Stimulated activated naive CD8-positive, alpha-beta T cell treated with anti-CD3 and anti-CD28 coated beads, Interleukin-15, amount 100 ng/mL, for 72 hours (primary cell): ENCODE measurements around the gene CDK6.

Experiments used
- ATAC-seq: fragments of 150-1000 bp; cut with Tn5 transposase; 2 replicates; pipeline ENCODE4 v1.10.0; 2021; ENCODE audit warnings: mild to moderate bottlenecking, moderate library complexity
- DNase-seq, 2 donors: peaks; one replicate each; pipeline ENCODE4 v3.0.0; 2021 to 2022
- H3K27ac Mint-ChIP-seq, 2 donors: one replicate each; pipeline ENCODE4 v1.8.0; 2022; ENCODE audit warnings: mild to moderate bottlenecking in 2 of 2, mixed read lengths in 2 of 2, moderate library complexity in 2 of 2
- H3K27me3 Mint-ChIP-seq: one replicate; pipeline ENCODE4 v1.8.0; 2022; ENCODE audit warnings: mixed read lengths
- H3K4me1 Mint-ChIP-seq: one replicate; pipeline ENCODE4 v1.8.0; 2022; ENCODE audit warnings: mild to moderate bottlenecking, mixed read lengths
- H3K4me3 Mint-ChIP-seq, 2 donors: one replicate each; pipeline ENCODE4 v1.8.0; 2022; ENCODE audit warnings: mild to moderate bottlenecking in 2 of 2, mixed read lengths in 2 of 2, moderate library complexity in 1 of 2
- H3K9me3 Mint-ChIP-seq, 2 donors: one replicate each; pipeline ENCODE4 v1.8.0; 2022; ENCODE audit warnings: mixed read lengths in 2 of 2

The CDK6 gene

DNA sequence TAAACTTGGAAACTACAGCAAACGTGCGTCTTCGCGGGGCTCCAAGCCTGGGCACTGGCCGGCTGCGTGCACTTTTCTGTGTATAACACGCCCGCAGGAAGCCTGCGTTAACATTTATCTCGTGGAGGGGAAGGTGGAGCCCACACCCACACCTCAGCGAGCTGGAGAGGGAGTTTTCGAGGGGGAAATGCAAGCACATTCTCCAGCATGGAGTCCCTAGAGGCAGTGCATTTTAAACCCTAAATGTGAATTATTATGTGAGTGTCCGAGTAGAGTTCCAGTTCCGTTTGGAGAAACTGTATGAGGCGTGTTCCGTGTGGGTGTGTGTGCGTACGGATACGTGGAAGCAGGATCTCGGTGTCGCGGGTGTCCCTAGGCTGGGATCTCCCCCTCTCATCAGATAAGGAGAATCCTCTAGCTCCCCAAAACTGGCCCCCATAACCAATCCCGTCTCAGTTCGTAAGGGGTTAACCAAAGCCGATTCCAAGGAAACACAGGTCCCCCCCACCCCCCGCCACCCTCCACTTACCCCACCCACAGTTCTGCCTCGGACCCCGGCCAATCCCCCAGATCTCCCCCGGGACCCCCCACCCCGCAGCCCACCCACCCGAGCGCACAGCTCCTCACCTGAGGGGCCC, 403 bp downstream of the CDK6 start:
- ATAC-seq (peak; percentile 6), DNase-seq (peak; percentile 33 to 59)
- H3K27ac Mint-ChIP-seq = peak overlapping the region; percentile 97 to 99
- peak overlapping the region; percentile 89 to 93 for H3K4me3 Mint-ChIP-seq
- peaks cover 24% of the 10 kb centered on the region for H3K27me3 Mint-ChIP-seq
- peaks cover 26% of the 10 kb centered on the region for H3K4me1 Mint-ChIP-seq
- H3K9me3 Mint-ChIP-seq = no peaks in the 10 kb centered on the region

DNA sequence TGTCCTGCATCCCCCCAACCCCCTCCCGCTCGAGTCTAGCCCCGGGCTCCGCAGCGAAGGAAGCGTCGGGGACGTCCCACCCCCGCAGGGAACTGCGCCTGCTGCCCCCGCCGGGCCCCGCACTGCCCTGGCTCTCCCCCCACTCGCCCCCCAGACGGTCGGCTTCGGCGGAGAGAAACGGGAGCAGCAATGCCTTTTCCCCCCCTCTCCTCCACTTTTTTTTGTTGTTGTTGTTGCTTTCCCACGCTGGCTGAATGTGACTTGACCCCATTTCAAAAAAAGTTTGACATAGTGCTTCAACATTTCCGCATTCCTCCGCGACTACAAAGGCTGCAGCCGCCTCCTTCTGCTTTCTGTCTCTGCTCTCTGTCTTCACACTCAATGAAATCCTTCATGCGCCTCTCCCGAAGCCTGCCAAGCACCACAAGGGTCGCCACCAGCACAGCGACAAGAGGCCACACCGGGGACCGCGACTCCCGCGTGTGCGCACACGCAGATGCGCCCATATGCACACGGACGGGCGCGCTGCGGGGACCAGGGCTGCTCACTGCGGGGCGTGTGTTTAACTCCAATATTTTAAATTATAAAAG, 1.0 kb downstream of the CDK6 start:
- ATAC-seq (peak; percentile 24), DNase-seq (peak; percentile 51 to 62)
- peak overlapping the region; percentile 97 to 99 for H3K27ac Mint-ChIP-seq
- peaks cover 18% of the 10 kb centered on the region for H3K27me3 Mint-ChIP-seq
- H3K4me1 Mint-ChIP-seq = peaks cover 29% of the 10 kb centered on the region
- peak overlapping the region; percentile 93 to 95 for H3K4me3 Mint-ChIP-seq
- no peaks in the 10 kb centered on the region for H3K9me3 Mint-ChIP-seq

DNA sequence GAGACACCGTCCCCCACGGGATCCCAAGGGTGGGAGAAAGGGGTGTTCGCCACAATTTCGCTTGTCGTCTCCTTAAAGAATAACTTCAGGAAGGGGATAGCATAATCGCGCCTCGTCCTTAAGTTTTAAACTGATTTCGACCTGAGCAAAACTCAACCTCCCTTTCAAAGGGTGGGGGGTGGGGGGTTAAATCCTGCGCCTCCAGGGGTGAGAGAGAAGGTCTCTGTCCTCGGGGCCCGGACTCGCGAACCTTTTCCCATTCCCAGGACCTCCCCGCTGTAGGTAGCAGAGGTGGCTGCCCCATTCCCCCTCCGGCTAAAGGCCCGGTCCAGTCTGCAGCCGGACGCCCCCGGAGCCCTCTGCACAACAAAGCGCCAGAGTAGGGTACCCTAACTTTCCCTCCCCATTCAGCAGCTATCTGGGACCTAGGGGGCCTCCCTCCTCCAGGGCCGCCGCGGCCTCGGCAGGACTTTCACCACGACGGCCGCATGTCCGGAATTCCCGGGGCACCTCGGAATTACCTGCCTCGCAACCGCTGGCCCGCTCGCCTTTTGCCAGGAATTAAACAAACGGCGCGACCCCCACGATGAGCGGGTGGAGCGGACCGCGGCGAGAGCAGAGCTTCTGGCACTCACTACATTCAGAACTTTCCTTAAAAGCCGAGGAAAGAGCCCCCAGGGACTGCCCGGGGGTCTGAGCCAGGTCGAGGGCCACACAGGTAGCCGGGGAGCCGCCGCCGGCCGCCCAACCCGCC, 1.7 kb downstream of the CDK6 start:
- DNase-seq (peak in 1 of 2 donors; percentile 29), ATAC-seq (no peak)
- H3K4me1 Mint-ChIP-seq = peaks cover 36% of the 10 kb centered on the region
- H3K27ac Mint-ChIP-seq = peak overlapping the region; percentile 98 to 99
- peak overlapping the region; percentile 93 to 95 for H3K4me3 Mint-ChIP-seq
- H3K9me3 Mint-ChIP-seq = no peaks in the 10 kb centered on the region
- H3K27me3 Mint-ChIP-seq = peaks cover 11% of the 10 kb centered on the region

DNA sequence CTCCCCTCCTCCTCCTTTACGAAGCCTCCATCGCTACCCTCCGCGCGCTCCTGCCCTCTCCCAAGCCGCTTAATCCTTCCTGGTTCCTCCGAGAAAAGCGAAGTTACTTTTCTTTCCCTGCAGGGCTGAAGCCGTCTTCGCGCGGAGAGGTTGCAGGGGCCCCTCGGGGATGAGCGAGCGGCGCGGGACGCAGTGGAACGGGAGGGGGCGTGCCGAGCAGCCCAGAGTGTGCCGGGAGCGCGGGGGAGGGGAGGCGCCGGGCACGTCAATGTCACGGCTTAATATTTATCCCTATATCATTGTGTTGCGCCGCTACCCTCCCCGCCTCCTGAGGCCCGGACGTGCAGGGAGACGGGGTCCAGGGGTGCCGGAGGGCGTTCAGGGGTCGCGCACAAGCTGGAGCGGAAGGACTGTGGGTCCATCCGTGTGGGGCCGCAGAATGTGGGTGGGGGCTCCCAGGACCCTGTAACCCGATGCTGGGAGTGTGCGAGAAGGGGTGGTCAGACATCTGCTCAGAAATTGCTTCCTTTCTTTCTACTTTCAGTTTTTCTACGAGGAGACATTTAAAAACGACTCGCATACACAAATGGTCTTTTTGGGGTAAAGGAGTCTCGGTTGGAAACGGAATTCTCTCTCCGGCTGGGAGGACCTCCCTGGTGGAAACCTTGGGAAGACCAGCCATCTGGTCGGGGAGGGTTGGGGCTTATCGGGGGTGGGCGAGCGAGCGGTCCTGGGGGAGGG, 2.4 kb downstream of the CDK6 start:
- Mint-ChIP-seq H3K4me1 (peaks cover 41% of the 10 kb centered on the region), H3K4me3 (peak overlapping the region; percentile 93 to 95), H3K9me3 (no peaks in the 10 kb centered on the region), H3K27me3 (peaks cover 9% of the 10 kb centered on the region), H3K27ac (peak overlapping the region; percentile 98 to 99)
- peak; percentile 82 to 89 for DNase-seq
- ATAC-seq = peak; percentile 75

DNA sequence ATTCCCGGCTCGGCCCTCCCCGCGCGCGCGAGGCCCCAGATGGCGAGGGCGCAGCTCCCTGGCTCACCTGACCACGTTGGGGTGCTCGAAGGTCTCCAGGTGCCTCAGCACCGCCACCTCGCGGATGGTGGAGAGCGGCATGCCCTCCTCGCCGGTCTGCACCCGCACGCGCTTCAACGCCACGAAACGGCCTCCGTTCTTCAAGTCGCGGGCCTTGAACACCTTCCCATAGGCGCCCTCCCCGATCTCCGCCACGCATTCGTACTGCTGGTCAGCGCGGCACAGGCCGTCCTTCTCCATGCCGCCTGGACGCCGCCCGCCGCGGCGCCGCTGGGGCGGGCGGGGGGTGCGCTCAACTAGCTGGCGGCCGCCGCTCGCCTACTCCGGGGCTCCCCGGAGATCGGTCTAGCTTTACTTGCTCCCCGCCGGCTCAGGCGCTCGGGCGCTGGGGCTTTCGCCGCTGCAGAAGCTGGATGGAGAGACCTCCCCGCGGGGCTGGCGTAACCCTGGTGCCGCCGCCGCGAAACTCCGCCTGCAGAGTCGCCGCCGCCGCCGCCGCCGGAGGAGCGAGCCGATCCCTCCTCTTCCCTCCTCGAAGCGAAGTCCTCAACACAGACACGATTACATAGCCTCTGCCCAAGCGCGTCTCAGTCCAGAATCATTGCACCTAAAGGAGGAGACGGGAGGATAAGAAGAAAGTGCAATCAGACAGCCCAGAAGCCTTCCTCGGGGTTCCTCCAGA, 3.2 kb downstream of the CDK6 start:
- ATAC-seq (peak; percentile 79), DNase-seq (peak; percentile 88 to 93)
- Mint-ChIP-seq H3K27ac (peak overlapping the region; percentile 98 to 99), H3K27me3 (peaks cover 9% of the 10 kb centered on the region), H3K4me3 (peak overlapping the region; percentile 93 to 95), H3K4me1 (peaks cover 44% of the 10 kb centered on the region), H3K9me3 (no peaks in the 10 kb centered on the region)

DNA sequence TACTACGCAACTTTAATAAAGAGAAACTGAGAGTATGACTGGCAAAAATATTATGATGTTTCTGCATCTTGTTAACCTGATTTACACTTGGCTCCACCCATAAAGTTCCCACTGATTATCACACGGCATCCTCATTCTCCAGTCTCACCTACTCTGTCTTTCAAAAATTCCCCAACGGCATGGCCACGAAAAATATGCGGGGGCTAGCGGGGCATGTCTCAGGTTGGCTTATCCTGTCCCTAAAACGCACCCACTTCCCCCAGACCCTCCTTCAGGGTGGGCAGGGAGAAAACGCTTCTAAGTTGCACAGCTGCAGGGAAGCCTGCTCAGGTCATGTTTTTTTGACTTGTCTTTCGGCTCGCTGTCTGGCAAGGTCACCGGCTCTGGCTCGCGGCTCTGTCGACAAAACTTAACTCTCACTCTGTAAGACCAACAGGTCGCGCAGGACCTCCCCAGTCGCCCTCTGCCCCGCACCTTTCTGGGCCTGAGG, 3.8 kb downstream of the CDK6 start:
- H3K4me3 Mint-ChIP-seq = peak overlapping the region; percentile 93 to 95
- no peak for DNase-seq

DNA sequence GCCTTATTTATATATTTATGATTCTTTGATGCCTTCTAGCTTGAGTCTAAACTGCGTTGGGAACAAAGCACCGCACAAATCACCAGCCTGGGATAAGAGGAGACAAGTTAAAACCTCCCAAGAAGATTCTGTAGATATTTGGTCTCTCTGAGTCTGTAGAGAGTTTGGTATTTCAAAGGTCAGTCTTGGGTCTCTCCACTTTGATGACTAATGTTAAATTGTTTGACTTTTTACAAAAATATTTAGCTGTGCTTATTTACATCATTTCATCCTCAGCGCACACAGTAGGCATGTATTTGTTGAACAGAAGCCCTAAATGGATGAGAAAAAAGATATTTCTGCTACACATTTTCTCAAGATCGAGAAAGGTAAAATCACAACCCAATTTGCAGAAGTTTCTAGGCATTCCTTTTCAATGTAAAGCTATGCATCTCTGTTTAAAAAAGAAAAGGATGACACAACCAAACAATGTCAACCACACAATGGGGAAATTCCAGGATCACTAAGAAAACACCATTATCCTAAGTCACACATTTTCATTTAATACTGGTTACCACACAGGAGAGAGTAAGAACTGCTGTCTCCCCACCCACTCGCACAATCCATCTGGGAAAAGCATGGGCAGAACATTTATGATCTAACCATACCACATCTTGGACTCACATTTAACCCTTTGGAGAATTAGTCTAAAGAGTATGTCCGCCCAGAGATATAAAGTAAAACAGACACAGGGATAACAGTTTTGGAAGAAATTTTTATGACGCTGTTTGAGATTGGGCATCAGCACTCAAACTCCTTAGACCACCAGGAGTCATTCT, 4.4 kb downstream of the CDK6 start:
- DNase-seq (no peak), ATAC-seq (no peak)
- Mint-ChIP-seq H3K4me1 (peaks cover 48% of the 10 kb centered on the region), H3K4me3 (peak overlapping the region; percentile 93 to 95), H3K27ac (peak overlapping the region; percentile 82 to 96), H3K9me3 (no peaks in the 10 kb centered on the region), H3K27me3 (peaks cover 3% of the 10 kb centered on the region)

More for the DNA sequence above, 3.8 kb downstream of the CDK6 start:
- Mint-ChIP-seq H3K9me3 (no peaks in the 10 kb centered on the region), H3K27me3 (peaks cover 9% of the 10 kb centered on the region), H3K27ac (peak overlapping the region; percentile 40 to 96), H3K4me1 (peaks cover 48% of the 10 kb centered on the region)
- peak; percentile 15 for ATAC-seq

DNA sequence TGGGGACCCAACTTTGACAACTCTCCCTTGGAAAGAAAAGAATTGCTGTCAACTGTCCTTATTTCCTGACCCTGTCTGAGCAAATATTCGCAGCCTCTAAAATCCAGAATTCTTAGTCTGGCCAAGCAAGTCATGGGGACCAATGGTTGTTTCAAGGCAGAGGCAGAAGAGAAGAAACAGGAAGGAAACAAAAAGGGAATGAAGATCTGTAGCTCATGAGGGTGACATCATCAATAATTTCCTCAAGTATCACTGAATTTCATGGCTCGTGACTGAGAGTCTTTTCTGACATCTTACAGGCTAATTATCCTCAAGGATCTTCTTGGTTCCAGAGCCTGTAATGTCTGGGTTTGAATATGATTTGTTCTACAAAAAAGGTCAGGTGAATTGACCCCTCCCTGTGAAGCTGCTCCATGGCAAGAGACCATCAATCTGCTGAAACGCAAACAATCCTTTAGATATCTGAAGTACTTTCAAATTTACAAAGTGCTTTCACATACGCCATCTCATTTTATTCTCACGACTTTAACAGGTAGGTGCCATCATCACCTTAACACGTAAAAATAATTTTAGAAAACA, 5.8 kb downstream of the CDK6 start:
- peaks cover 60% of the 10 kb centered on the region for H3K4me1 Mint-ChIP-seq
- no peak for DNase-seq
- no peak for ATAC-seq
- H3K27me3 Mint-ChIP-seq = no peaks in the 10 kb centered on the region
- H3K9me3 Mint-ChIP-seq = no peaks in the 10 kb centered on the region
- peak overlapping the region; percentile 93 to 95 for H3K4me3 Mint-ChIP-seq
- H3K27ac Mint-ChIP-seq = peak overlapping the region in 1 of 2 donors; percentile 63

DNA sequence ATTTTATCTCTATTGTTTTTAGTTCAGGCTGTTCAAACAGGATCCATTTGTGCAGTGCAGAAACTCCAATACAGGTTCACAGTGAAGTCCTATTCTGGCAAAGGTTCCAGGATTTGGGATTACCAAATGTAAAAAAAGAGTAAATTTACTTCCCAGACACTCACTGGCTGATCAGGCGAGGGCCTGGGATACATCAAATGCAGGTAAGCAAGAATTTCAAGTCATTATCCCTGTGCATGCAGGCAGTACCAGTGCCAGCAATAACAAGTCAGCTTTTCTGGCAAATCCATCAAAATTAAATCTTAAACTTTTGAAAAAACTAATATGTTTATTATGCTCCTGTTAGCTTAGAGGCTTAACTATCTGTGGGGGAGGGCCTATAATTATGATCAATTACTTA, 6.3 kb downstream of the CDK6 start:
- Mint-ChIP-seq H3K9me3 (no peaks in the 10 kb centered on the region), H3K27ac (no peak overlapping the region), H3K4me3 (peak overlapping the region; percentile 93 to 95), H3K27me3 (no peaks in the 10 kb centered on the region), H3K4me1 (peaks cover 66% of the 10 kb centered on the region)
- ATAC-seq = no peak
- no peak for DNase-seq

DNA sequence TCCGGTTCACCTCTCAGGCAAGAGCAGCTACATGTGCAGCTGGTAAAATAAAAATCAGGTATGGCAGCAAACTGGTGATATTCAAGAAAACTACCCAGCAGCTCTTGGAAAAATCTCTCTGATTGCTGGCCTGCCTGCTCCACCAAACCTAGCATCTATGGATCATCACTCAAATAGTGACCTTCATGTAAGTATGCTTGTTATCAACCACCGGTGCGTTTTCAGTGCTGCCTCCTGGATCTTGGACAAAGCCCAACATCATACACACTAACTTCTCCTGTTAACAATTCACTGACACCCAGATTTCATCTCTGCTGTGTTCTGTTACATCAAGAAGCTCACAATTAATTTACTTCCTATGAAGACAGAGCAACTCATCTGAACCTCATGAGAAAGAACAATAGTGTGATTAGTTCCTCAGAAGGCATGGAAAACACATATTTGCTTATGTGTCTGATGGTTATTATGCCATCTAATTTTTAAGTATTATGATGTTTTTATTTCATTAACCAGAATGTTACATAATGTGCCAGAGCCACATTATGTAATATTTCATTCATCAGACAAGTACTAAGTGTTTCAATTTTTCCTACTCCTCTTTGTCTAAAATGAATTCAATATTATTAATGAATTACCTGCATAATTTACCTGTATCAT, 8.8 kb downstream of the CDK6 start:
- Mint-ChIP-seq H3K27ac (no peak overlapping the region), H3K4me3 (peak overlapping the region in 1 of 2 donors; percentile 52), H3K9me3 (no peaks in the 10 kb centered on the region), H3K4me1 (peaks cover 79% of the 10 kb centered on the region), H3K27me3 (no peaks in the 10 kb centered on the region)
- DNase-seq (no peak), ATAC-seq (no peak)

DNA sequence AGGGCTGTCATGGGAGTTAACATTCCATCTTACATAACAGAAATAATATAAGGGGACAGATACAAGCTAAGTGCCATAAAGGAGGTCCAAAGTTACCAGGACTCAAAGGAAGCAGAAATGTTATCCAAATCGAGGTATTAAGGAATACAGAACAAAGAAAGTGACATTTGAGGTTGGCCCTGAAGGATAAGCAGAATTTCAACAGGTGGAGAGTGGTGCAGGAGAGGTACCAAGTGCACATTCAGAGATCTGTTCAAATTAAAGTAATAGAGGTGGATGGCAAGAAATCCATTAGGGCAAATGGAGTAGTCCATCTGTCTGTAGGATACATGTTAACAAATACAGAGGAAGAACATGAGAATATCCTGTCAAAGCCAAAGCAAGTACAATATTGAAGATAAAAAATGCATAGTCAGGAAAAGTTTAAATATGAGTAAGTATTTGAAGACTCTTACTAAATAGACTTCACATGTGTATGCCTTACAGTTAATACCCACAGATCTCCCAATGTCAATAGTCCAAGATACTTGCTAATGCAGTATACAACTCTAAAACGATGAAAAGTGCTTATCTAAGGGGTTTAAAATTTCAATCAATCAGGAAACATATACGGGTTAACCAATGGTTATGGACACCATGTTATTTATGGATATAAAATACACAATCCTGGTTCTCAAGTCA, 10.0 kb downstream of the CDK6 start:
- no peaks in the 10 kb centered on the region for H3K27me3 Mint-ChIP-seq
- H3K4me1 Mint-ChIP-seq = peaks cover 77% of the 10 kb centered on the region
- no peak overlapping the region for H3K27ac Mint-ChIP-seq
- peak overlapping the region in 1 of 2 donors; percentile 59 for H3K4me3 Mint-ChIP-seq
- DNase-seq (no peak), ATAC-seq (no peak)
- no peaks in the 10 kb centered on the region for H3K9me3 Mint-ChIP-seq

DNA sequence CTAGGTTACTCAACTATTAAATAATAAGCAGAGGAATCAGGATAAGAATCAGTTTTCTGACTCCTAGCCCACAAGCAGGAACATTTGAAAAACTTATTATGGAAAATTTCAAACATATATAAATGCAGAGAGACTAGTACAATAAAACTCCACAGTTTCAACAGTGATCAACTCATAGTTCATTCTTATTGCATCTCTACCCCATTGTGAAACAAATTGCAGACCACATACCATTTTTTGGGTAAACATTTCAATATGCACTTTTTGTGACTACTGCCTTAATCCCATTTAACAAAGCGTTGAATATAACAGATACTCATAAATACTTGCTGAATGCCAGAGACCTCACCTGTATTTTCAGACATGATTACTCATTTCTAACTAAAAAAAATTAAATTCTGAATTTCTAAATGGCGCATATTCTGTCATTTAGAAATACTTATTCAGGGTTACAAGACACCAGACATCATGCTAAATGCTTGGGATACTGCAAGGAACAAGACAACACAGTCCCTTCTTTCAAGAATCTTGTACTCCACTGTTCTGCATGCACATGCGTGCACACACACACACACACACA, 11.4 kb downstream of the CDK6 start:
- DNase-seq (no peak), ATAC-seq (no peak)
- Mint-ChIP-seq H3K9me3 (peaks cover 4% of the 10 kb centered on the region in 2 donors), H3K4me3 (peak overlapping the region; percentile 15 to 69), H3K4me1 (peaks cover 75% of the 10 kb centered on the region), H3K27me3 (no peaks in the 10 kb centered on the region), H3K27ac (peak overlapping the region in 1 of 2 donors; percentile 74)

DNA sequence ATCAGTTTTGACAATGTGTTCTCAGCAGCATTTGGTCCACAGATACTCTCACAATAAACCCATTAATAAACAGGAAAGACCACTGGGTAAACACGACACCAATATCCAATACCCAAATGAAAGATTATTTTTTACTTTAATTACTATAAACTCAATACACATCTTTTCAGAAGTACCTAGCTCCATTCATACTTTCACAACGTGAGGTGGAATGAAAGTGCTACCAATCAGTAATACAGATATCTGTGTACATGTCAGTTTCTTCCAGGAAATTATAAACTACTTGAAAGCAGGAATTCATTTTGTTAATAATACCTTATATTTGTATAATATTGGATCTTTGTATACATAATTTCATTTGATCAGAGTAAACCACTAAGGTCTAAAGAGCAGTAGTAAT, 11.9 kb downstream of the CDK6 start:
- Mint-ChIP-seq H3K9me3 (peaks cover 9 to 10% of the 10 kb centered on the region in 2 donors), H3K27me3 (no peaks in the 10 kb centered on the region), H3K4me3 (peak overlapping the region in 1 of 2 donors; percentile 69), H3K4me1 (peaks cover 75% of the 10 kb centered on the region), H3K27ac (no peak overlapping the region)
- DNase-seq = no peak
- ATAC-seq = peak; percentile 45
